Stimulated activated CD8-positive, alpha-beta memory T cell treated with anti-CD3 and anti-CD28 coated beads, Interleukin-12 subunit alpha, Interleukin-12 subunit beta, amount 100 ng/mL, for 24 hours (primary cell): Measurements from ENCODE around the gene FLACC1.
"Not testable (repeated sequence)": the region's sequence is repeated elsewhere in the genome, so short reads cannot be mapped to it uniquely, and the experiment has no call there.

ENCODE experiments used
- DNase-seq: peaks from one replicate; pipeline ENCODE4 v3.0.0-alpha.2; 2020; ENCODE audit errors: extremely low read depth

Gene FLACC1

DNA sequence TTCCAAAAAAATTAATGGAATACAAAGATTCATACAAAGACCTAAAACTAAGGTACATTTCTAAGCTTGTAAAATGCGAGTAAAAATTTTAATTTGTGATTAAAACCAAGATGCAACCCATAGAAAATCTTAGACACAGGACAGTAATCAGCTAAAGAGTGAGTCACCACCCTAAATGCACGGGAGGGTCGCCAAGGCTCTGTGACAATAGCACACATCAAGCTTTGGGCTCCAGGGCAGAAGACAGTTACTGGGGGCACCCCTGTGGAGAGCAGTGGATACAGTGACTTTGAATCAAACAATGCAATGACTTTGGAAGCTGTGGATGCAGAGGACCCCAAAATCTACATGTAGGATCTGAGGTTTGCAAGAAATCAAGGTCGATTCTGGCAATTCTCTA lies 7.5 kb downstream of the FLACC1 start:
- no peak for DNase-seq

DNA sequence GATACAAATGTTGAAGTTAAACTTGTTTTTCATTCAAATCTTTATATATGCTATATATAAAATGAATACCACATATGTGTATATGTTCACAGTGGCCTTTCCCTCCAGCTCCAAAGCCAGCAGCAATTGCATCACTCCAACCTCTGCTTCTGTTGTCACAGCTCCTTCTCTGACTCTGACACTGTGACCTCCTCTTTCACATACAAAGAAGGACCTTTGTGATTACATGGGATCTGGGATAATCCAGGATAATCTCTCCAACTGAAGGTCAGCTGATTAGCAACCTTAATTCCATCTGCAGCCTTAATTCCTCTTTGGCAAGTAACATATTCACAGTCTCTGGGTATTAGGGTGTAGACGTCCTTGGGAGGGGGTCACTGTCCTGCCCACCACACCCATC lies 8.4 kb downstream of the FLACC1 start:
- no peak for DNase-seq

DNA sequence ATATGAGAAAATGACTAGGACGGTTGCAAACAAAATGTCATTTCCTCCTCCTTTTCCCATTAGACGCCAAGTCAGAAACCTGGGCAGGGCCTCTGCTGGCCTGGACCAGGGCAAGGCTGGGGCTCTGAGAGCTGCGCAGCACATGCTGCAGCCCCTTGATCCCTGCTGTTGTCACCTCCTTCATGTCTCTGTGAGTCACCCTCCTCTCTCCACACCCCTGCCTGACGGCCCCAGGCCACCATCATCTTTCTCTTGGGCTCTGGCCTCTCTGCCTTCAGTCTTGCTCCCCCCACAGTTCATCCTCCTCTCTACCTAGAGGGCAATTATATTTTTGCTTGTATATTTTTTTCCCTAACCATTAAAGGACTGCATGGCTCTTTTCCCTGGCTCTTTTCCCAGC lies 10.0 kb downstream of the FLACC1 start:
- no peak for DNase-seq

DNA sequence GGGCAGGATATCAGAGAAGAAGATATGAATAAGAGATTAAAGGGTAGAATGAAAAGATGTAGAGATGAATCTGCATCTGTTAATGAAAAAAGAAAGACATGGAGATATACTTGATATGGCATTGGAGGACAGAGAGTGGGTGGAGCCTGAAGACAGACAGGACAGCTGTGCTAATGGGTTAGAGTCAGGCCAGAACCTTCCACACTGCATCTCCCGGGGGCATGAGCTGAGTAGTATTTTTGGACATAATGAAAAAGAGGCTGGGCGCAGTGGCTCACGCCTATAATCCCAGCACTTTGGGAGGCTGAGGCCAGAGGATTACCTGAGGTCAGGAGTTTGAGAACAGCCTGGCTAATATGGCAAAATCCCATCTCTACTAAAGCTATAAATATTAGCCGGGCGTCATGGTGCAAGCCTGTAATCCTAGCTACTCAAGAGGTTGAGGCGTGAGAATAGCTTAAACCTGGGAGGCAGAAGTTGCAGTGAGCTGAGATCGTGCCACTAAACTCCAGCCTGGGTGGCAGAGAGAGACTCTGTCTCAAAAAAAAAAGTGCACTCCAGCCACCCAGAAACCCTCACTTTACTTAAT lies 11.4 kb downstream of the FLACC1 start:
- DNase-seq: no peak

DNA sequence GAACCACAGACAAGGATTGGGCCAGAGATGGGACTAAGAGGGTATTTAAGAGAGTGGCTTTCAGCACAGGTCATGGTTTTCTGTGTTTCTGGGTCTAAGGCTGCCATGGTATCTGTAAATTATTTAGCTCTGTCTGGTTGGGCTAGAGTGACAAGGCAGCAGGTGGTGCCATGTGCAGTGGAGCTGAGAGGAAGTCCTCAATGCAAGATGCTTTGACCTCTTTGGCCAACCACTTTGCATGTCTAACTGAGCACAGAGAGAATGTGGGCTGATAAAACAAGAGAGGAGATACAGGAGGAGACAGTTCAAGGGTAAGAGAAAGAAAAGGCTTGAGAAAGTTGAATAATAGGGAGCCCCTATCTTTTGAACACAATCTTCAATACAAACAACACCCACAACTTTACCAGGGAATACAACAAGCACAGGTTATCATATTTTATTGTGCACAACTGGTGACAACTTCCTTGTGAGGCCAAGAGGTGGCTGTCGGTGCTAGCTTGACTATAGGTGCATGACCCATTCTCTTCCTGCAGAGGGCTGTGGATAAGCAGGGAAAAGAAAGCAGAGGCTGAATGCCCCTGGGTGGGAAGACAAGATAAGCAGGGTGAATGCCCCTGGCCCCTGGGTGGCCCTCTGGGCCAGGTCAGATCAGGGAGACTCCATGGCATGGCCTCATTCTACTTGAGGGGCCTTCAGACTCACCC lies 12.3 kb downstream of the FLACC1 start:
- no peak for DNase-seq

DNA sequence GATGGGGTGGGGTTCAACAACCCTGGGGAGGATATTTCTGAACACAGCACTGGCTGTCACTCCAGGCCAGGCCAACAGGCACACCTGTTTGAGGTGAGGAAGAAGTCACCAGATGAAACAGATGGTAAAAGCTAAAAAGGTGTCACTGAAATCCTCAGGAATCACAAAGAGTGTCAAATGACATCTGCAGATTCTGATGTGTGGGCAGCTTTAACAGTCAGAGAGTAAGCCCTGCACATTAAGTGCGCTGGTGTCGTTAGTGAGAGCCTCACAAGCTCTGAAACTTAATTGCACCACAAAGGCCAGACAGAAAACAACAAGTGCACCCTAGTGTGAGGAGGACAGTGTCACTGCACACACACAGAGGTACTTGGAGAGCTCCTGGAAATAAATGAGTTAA lies 13.6 kb downstream of the FLACC1 start:
- no peak for DNase-seq

DNA sequence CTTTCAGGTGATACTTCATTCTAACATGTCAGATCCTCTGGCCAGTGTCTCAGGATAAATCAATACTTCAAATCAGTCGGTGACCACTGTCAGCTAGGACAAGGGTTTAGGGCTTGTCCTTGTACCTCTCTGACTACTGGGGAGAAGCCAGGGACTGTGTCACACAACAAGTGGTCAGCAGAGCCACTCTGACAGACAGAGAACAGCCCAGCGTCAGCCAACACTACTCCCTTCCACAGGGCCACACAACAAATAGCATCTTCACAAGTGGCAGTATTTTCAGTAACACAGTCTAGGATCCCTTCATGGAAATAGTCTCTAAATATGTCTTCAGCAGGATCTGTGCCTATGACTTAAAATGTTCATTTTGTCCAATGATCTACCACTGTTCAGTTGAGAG lies 14.2 kb downstream of the FLACC1 start:
- DNase-seq: no peak

DNA sequence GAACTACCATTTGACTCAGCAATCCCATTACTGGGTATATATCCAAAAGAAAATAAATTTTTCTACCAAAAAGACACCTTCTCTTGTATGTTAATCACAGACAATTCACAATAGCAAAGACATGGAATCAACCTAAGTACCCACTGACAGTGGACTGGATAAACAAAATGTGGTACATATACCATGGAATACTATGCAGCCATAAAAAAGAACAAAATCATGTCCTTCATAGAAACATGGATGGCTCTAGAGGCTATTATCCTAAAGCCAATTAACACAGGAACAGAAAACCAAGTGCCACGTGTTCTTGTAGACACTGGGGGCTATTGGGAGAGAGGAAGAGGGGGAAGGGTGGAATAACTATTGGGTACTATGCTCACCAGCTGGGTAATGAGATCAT lies 27.7 kb downstream of the FLACC1 start:
- DNase-seq: no peak

DNA sequence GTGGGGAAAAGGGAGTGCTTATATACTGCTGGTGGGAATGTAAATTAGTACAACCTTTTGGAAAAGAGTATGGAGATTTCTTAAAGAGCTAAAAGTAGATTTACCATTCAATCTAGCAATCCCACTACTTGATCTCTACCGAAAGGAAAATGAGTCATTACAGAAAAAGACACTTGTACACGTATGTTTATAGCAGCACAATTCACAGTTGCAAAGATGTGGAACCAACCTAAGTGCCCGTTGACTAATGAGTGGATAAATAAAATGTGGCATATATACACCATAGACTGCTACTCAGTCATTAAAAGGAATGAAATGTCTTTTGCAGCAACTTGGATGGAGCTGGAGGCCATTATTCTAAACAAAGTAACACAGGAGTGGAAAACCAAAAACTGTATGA lies 29.5 kb downstream of the FLACC1 start:
- no peak for DNase-seq

DNA sequence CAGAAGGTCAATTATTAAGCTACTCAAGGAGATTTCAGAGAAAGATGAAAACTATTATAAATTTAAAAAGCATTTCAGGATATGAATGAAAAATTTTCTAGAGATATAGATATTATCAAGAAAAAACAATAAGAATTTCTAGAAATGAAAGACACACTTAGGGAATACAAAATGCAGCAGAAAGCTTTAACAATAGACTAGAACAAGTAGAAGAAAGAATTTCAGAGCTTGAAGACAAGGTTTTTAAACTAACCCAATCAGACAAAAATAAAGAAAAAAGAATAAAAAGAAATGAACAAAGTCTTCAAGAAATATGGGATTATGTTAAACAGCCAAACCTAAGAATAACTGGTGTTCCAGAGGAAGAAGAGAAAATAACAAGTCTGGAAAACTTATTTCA lies 34.4 kb downstream of the FLACC1 start:
- no peak for DNase-seq

DNA sequence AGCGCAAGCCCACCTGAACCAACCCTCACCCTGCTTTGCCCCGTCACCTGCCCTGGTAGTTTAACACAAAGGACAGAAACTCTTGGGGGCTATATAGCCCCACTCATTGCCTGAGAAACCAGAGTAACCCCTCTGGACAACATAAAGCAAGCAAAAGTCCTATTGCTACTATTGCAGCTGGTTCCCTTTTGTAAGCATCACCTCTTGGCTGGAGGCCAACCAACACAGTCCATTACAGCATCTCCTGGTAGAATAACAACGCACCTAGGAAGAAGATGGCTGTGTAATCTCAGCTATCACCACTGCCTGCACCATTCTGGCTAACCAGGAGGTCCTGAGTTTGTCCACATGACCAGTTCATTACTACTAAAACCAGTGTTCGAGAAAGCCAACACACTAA lies 36.4 kb downstream of the FLACC1 start:
- DNase-seq: no peak

DNA sequence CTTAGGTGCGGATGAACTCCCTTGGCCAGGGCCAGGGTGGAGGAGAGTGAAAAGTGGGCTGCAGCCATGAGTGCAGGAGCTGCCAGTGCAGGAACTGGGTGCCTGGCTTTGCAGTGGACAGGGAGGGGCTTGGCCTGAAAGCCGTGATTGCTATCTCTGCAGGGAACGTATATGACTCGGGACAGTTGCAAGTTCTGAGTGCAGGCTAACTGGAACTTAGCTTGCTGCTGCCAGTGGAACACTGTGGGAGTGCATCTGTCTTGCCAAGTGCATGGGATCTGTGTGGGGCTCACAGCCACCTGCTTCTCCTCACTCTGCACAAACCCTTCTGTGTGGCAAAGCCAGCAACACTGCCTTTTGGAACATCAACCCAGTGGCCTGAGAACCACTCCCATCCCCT lies 36.9 kb downstream of the FLACC1 start:
- no peak for DNase-seq

DNA sequence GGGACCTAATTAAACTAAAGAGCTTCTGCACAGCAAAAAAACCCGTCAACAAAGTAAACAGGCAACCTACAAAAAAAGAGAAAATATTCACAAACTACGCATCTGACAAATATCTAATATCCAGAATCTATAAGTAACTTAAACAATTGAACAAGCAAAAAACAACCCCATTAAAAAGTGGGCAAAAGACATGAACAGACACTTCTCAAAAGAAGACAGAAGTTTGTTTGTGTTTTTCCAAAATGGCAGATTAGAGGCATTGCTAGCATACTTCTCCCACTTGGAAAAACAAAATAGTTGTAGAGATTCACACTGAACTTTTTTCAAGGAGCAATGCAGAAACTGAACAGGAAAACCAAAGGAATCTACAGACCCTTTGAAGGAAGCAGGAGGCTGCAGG lies 37.6 kb downstream of the FLACC1 start:
- DNase-seq: no peak

DNA sequence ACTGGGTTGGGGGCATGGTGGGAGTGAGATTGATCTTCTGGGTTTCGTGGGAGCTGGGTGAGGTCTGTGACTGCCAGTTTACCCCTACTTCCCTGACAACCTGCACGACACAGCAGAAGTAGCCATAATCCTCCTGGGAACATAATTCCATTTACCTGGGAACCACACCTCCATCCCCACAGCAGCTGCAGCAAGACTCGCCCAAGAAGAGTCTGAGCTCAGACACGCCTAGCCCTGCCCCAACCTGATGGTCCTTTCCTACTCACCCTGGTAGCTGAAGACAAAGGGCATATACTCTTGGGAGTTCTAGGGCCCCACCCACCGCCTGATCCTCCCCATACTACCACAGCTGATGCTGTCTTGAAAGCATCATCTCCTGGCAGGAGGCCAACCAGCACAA lies 43.8 kb downstream of the FLACC1 start:
- DNase-seq: no peak

DNA sequence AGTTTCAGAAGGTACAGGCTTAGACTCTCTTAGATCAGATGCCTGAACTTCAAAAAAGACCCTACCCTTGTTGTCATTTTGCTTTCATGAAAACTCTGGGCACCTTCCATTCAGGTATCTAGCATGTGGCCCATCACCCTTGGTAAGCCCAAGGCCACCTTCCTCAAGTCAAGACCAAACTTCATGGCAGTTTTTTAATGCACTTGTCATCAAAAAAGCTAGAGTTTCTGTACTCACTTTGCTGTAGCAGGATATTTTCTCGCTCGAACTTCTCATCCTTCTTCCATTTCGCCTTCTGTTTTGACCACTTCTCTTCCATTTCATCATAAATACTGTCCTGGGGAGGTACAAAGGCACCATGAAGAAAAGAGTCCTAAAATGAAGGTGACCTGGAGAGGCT lies 48.2 kb downstream of the FLACC1 start:
- no peak for DNase-seq

DNA sequence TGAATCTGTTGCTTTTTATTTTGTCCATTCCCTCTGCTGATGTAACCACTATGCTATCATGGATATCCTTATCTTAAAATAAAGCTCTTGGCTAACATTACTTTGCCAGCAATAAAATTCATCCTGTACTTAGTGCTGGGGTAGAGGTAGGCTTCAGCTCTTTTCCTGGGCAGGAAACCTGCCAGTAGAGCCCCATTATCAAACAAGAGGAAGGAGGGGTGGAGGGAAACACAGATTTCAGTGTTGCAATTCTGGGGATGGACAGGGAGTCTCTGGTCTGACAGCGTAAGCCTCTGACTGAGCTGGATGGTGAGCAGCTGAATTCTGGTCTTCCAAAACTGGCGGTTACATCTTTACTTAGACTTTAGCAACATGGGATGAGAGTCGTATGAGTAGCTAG lies 49.3 kb downstream of the FLACC1 start:
- no peak for DNase-seq

DNA sequence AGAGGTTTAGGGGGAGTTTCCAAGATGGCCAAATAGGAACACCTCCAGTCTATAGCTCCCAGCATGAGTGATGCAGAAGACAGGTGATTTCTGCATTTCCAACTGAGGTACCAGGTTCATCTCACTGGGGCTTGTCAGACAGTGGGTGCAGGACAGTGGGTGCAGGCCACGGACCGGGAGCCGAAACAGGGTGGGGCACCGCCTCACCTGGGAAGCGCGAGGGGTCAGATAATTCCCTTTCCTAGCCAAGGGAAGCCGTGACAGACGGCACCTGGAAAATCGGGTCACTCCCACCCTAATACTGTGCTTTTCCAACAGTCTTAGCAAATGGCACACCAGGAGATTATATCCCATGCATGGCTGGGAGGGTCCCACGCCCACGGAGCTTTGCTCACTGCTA lies 57.2 kb downstream of the FLACC1 start:
- not testable (repeated sequence) for DNase-seq

DNA sequence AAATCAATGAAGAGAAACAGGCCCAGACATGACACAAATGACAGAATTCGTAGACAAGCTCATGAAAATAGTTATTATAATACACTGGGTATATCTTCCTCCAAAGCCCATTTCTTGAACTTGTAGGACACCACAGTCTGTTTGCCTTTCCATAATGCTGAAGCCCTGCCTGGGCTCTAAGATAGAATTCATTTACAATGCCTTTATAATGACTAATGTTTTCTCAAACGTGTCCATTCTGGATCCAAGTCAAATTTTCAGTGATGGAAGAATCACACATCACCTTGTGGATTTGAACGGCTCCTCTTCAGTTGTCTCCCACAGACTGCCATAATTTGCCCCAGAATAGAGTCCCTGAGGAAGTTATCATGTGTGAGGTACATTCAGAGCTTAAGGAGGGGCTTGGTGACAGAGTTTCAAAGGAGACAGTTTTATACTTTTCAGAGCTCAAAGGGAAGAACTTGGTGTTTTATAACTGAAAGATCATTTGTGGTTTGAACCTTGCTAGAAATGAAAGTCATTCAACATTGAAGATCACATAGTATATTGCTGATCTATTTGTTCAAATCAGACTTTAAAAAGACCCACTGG lies 58.6 kb downstream of the FLACC1 start:
- DNase-seq: no peak

DNA sequence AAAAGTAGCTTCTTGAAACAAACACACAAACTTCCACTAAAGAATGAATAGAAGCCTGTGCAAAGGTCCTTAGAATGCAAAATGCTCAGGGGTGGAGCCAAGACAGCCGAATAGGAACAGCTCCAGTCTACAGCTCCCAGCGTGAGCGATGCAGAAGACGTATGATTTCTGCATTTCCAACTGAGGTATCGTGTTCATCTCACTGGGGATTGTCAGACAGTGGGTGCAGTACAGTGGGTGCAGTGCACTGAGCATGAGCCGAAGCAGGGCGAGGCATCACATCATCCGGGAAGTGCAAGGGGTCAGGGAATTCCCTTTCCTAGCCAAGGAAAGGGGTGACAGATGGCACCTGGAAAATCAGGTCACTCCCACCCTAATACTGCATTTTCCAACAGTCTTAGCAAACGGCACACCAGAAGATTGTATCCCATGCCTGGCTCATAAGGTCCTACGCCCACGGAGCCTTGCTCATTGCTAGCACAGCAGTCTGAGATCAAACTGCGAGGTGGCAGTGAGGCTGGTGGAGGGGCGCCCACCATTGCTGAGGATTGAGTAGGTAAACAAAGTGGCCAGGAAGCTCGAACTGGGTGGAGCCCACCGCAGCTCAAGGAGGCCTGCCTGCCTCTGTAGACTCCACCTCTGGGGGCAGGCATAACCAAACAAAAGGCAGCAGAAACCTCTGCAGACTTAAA lies 66.5 kb downstream of the FLACC1 start:
- not testable (repeated sequence) for DNase-seq

DNA sequence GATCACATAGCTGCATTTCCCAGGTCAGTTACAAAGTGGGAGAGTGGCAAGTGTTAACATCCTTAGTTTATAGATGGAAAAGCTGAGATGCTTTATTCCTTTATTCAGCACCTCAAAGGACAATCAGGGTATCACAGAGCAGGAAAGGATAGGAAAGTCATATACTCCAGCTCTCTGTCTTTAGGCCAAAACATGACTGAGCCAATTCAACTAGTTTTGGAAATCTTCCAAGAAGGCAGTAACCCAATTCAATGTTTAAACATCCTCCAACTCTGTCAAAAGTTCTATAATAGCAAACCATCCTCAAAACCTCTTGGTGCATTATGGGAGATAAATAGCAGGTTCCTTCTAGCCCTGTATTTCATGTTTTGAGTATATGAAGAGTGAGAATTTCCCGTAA lies 71.6 kb downstream of the FLACC1 start:
- DNase-seq: no peak

DNA sequence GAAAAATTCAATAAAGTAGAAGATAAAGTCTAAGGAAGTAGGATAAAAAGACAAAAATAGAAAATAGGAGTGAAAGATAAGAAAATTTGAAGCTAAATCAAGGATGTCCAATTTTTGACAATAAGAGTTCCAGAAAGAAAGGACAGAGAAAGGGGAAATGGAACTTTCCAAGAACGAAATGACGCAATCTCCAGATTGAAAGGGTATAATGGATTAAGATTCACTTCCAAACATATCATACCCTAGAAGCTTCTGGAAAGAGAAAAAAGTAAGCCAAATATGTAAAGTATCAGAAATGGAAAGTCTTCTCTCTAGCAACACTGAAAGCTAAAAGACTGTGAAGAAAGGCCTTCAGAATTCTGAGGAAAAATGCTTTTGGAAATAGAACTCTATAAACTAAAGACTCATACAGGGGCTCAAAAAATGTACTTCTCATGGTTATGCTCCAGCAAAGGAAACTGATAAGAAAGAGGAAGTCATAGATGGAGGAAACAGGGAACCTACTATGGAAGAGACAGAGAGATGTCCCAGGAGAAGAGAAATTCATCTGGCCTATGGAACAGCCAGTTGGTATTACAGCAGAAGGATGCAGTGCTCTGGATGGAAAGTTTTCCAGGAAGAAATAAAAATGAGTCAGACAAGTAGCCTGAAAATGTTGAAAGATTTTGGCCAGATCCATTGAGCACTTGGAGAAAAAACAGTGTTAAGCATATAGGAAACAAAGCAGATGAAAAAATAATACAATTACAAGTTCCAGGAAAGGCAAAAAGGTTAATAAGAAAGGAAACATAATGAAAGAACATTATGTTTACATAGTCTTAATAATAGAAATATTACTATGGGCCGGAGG lies 76.7 kb downstream of the FLACC1 start:
- no peak for DNase-seq

DNA sequence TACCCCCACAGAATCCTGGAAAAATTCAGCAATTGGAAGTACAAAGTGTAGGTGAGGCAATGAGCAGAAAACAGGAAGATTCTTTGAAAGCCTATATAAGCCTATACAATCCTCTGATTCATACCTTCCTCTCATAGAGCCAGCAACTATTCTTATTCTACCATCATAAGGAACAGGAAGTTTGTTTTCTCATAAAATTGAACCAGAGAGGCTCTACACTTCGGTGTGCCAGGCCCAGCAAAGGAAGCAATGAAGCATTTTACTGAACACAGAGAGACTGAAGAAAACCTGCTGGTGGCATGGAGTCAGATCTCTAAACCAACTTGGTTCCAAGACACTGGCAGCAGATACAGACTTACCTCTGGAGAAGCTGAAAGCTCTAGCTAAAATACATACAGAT lies 78.1 kb downstream of the FLACC1 start:
- DNase-seq: no peak
